Esophagus muscularis mucosa (tissue), 4 donors: ENCODE data around the gene CNTNAP2.

Source experiments
- CTCF ChIP-seq, 3 experiments: fragments of 200-600 bp in 2 of 3; fragments of 450-650 bp in 1 of 3; sonication (generic) in 2 of 3; IDR thresholded peaks; one replicate each; pipeline ENCODE4 v1.5.1; 2017 to 2019; ENCODE audit warnings: antibody characterized with exemption in 3 of 3, mild to moderate bottlenecking in 2 of 3, moderate library complexity in 1 of 3
- EP300 ChIP-seq: sonication (generic); formaldehyde crosslinking; IDR thresholded peaks from one replicate; pipeline ENCODE4 v1.6.1; 2017; ENCODE audit warnings: antibody characterized with exemption
- POLR2A ChIP-seq: fragments of 450-650 bp; IDR thresholded peaks from one replicate; pipeline ENCODE4 v1.6.1; 2017; ENCODE audit warnings: antibody characterized with exemption, moderate library complexity, mild to moderate bottlenecking, low read depth
- POLR2AphosphoS5 ChIP-seq, 2 donors: sonication (generic); formaldehyde crosslinking; IDR thresholded peaks; one replicate each; pipeline ENCODE4 v1.6.1; 2017; ENCODE audit warnings: antibody characterized with exemption in 2 of 2

GRCh38 chr7:147161405-147161804, 1044.8 kb downstream of the CNTNAP2 start:
- TF ChIP-seq CTCF (IDR thresholded peaks at IDR 0.05) (no peak), POLR2A (no peak), EP300 (no peak), POLR2AphosphoS5 (IDR thresholded peaks at IDR 0.05) (no peak)
